Measurements from ENCODE around the gene CCDC178.
"Not testable (repeated sequence)": the region's sequence is repeated elsewhere in the genome, so short reads cannot be mapped to it uniquely, and the experiment has no call there.

CCDC178 gene

GRCh38 chr18:33350256-33350655 is 90.3 kb downstream of the CCDC178 start:
- no peak for DNase-seq

DNA sequence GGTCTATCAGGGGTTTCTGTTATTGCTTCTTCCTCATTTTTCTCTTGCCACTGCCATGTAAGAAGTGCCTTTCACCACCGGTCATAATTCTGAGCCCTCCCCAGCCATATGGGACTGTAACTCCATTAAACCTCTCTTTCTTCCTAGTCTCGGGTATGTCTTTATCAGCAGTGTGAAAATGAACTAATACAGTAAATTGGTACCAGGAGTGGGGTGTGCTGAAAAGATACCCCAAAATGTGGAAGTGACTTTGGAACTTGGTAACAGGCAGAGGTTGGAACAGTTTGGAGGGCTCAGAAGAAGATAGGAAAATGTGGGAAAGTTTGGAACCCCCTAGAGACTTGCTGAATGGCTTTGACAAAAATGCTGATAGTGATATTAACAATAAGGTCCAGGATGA is 100.8 kb downstream of the CCDC178 start:
- not testable (repeated sequence) for DNase-seq

DNA sequence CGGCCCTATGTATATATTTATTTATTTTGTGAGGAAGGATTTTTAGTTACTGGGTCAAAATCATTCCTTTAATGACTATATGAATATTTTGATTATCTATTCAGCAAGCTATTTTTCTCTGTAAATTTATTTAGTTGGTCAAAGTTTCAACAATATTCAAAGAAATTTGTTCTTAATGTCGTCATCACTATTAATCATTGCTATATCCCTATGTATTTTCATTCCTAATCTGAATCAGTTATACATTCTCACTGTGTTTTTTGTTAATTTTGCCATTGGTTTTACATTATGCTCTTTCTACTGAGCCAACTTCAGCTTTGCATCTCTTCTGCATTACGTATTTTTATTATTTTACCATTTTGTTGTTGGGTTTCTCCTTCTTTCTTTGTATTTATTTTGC is 105.7 kb downstream of the CCDC178 start:
- DNase-seq: no peak

DNA sequence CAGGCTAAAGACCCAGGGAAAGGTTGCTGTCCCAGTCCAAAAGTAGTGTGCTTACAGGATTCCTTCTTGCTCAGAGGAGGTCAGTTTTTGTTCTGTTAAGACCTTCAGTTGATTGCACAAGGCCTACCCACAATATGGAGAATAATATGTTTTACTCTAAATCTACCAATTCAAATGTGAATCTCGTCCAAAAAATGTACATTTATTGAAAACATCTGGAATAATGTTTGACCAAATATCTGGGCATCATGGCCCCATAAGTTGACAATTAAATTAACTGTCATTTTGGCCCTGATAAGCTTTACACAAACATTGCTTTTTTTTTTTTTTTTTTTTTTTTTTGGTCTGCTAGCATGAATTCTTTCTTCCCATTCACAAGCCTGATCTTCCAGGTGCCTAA is 109.8 kb downstream of the CCDC178 start:
- no peak for DNase-seq

DNA sequence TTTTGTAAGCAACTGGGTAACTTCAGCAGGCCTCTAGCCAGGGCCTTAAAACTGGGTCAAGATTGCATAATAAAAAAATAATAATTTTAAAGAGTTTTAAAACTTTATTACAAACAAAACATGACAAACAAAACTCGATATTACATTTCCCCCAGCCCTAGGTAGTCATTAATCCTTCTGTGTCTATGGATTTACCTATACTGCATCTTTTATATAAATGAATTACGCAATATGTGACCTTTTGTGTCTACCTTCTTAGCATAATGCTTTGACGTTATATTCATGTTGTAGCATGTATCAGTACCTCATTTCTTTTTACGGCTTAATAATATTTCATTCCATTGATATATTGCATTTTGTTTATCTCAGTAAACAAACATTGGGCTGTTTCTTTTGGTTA is 113.5 kb downstream of the CCDC178 start:
- no peak for DNase-seq

DNA sequence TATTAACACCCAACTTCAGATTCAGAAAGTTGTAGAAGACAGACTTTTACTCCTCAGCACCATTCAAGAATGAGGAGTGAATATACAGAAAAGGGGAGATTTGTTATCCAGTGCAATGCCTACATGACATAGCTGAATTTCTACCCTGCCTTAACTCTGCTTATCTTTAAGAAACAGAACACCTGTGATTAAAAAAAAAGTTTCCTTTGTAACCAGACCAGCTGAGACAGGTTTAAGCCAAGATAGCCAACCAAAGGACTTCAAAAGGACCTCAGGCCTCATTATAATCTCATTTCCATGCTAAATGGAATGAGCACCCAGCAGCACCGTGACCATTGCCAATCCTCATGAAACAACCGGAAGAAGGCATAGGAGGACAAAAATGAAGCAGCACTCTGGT is 122.9 kb downstream of the CCDC178 start:
- no peak for DNase-seq

DNA sequence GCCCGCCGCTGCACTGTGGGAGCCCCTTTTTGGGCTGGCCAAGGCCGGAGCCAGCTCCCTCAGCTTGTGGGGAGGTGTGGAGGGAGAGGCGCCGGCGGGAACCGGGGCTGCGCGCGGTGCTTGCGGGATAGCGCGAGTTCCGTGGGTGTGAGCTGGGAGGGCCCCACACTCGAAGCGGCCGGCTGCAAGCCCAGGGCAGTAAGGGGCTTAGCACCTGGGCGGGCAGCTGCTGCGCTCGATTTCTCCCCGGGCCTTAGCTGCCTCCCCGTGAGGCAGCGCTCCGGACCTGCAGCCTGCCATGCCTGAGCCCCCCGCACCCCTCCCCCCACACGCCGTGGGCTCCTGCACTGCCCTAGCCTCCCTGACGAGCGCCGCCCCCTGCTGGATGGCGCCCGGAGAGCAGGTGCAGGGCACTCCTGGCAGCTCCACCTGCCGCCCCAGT is 124.4 kb downstream of the CCDC178 start:
- DNase-seq: no peak

GRCh38 chr18:33307520-33307919 is 133.0 kb downstream of the CCDC178 start:
- no peak for DNase-seq

- no peak for DNase-seq
These were observed 136.2 kb downstream of the CCDC178 start for GRCh38 chr18:33304277-33304676.

- DNase-seq: no peak
These were observed 149.0 kb downstream of the CCDC178 start for GRCh38 chr18:33291539-33291938.

DNA sequence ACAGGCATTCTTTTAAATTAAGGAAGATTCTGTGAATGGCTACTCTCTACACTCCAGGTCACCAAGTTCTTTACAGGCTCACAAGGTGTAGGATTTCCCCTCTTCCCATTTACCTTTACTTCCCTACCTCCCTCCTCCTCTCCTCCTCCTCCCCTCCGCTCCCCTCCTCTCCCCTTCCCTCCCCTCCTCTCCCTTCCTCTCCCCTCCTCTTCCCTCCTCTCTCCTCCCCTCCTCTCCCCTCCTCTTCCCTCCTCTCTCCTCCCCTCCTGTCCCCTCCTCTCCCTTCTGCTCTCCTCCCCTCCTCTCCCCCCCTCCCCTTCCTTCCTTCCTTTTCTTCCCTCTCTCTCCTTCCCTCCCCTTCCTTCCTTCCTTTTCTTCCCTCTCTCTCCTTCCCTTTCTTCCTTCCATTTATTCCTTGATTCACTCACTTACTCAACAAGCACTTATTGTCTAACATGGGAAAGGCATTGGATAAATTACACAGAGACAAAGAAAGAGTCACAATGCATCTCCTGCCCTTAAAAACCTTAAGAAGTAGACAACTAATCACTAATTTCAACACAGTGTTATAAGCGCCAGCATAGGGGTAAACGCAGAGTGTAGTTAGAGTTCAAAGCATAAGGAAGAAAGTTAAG is 152.3 kb downstream of the CCDC178 start:
- no peak for DNase-seq

DNA sequence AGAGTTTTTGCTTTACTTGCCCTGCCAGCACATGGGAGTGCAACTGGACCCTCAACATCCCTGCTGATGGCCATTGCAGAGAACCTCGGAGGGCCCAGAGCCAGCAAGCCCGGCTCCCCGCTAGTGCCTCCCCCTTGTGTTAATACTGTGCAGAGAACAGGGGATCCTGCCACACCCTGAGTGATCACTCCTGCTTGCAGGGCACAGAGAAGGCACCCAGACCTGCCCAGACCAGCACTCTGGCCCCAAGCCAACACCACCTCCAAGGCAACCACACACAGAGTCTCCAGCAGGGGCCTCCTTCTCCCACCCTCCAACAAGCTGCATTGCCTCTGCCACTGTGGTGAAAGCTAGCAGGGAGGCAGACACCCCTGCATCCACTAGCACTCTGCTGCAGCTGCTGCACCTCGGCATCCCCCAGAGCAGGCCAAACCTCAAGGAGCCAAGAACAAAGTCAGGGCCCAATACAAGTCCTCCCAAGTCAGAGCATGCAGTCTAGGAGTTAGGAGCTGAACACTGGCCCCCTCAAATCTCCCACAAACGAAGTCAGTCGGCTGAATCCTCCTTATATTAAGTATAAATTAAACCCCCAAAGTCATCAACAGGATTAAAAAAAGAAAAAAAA is 157.7 kb downstream of the CCDC178 start:
- DNase-seq: no peak

GRCh38 chr18:33282142-33282541 is 158.4 kb downstream of the CCDC178 start:
- no peak for DNase-seq

GRCh38 chr18:33277431-33277830 is 163.1 kb downstream of the CCDC178 start:
- no peak for DNase-seq

DNA sequence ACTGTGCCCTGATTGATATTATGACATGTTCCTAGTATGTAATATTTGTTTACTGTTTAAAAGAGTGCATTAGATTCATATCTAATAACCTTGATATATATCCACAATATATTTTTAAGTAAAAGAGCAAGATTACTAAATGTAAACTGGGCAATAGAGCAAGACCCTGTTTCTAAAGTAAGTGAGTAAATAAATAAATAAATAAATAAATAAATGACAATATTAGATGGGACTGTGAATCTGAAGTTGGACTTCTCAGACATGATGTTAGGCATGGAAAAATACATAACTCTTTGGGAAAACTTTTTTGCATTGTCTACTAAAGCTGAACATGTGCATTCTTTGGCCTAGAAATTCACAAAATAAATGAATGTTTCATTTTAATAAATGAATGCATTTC is 164.7 kb downstream of the CCDC178 start:
- no peak for DNase-seq

DNA sequence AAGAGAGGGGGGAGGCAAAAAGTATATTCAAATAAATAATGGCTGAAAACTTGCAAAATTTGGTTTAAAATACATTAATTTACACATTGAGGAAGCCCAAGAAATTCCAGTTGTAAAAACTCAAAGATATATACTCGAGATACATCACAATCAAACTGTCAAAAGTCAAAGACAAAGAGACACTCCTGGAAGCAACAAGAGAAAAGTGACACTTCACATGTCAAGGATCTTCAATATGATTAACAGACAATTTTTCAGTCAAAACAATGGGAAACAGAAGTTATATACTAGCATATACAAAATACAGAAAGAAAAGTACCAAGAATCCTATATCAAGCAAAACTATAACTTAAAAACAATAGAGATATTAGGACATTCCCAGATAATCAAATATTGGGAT is 170.2 kb downstream of the CCDC178 start:
- no peak for DNase-seq

DNA sequence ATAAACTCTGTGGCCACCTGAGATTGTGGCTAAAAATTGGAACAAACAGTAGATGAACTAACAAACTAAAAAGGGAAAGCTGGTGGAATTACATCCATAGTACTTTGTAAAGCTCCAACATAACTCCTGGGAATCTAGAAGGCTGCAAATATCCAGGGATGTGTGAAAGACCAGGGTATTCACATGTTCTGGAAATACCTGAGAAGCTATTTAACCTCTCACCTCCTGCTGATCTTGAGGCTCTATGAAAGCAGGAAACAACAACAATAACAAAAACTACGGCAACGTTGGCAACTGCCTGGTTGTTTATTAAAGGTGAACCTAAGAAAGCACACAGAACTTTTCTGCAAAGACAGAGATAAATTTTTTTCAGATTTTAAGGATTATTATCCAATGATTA is 171.3 kb downstream of the CCDC178 start:
- DNase-seq: no peak

- DNase-seq: no peak
These were observed 176.0 kb downstream of the CCDC178 start for GRCh38 chr18:33264566-33264965.

- DNase-seq: no peak
These were observed 201.2 kb downstream of the CCDC178 start for GRCh38 chr18:33239298-33239697.

GRCh38 chr18:33232318-33232626 is 208.2 kb downstream of the CCDC178 start:
- DNase-seq: no peak

DNA sequence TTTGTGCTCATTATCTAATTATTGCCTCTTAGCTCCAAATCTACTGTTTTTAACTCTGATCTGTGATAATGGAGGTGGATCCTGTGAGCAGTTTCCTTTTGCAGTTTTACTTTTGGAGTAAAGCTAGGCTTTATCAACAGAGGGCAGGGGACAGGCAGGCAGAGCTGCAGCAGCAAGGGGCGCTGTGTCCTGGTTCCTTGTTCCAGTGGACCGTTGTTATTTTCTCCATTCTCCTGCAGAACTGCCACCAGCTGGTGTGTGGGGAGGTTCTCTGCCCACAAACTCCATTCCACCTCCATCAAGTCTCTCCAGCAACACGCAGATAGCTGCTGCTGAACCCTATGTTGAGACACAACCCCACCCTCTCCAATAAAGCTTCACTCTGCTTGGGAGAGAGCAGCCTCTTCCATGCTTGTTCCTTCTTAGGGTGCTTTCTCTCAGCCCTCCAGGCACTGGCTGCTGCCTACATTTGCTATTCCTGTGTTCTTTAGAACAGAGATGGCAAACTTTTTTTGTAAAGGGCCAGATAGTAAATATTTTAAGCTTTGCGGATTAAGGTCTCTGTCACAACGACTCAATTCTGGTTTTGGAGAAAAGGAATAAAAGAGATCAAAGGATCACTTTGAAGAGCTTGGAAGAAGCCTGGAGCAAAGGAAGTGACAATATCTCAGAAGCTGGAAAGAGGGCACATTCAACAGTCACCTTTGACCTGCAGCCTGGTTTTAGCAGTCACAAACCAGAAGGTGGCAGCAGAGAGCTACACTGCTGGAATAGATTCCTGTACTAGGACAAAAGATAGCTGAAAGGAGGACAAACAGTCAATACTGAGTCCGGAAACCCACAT is 208.8 kb downstream of the CCDC178 start:
- DNase-seq: peak; percentile 48

GRCh38 chr18:33212363-33212762 is 228.2 kb downstream of the CCDC178 start:
- no peak for DNase-seq

GRCh38 chr18:33210575-33211189 is 229.8 kb downstream of the CCDC178 start:
- DNase-seq: no peak

GRCh38 chr18:33205777-33206176 is 234.7 kb downstream of the CCDC178 start:
- no peak for DNase-seq
